K562 (cell line): Measurements from ENCODE around the gene DNAJB1. TPM values are rescaled to one million over a fixed set of nuclear protein-coding genes. Genes with fewer than 3 reads are reported as not detected.
A peak's percentile ranks its signal among the peaks of the same experiment; 100 is the strongest.
"Not testable (repeated sequence)": the region's sequence is repeated elsewhere in the genome, so short reads cannot be mapped to it uniquely, and the experiment has no call there.

Experiments
- ATAC-seq: fragments of 200-7000 bp; cut with Tn5 transposase; 3 replicates; pipeline ENCODE4 v1.9.1; 2020; ENCODE audit warnings: moderate library complexity
- BruUV-seq: library from RNA; stranded (reverse); fragments of 400-500 nt; replicated peaks from 2 replicates; lab custom pipeline; 2021; lab: Mats Ljungman, UMichigan
- CTCF ChIA-PET: fragments of 300-600 bp; formaldehyde crosslinking; extraction: SDS; loops from one replicate; lab custom pipeline; 2021; ENCODE audit warnings: low intra/inter-chr PET ratio; lab: Yijun Ruan, JAX
- POLR2A ChIA-PET: fragments of 300-600, 350-650 bp; sonication (Branson Sonifier 250); formaldehyde crosslinking; extraction: SDS; loops from one replicate; lab custom pipeline; 2021; ENCODE audit warnings: antibody characterized with exemption, inconsistent platforms; lab: Yijun Ruan, JAX
- DNase-seq, 4 experiments: peaks; one replicate each; pipeline versions ENCODE4 v3.0.0 to v3.0.0-alpha.2; 2011 to 2018; ENCODE audit warnings: low spot score in 3 of 4, mixed read lengths in 3 of 4; ENCODE audit errors: extremely low read depth in 1 of 4
- FAIRE-seq: peaks from 2 replicates; lab custom pipeline; 2011; peaks lifted over from hg19 to GRCh38; lab: Jason Lieb, UNC
- H2AFZ ChIP-seq: 2 replicates; pipeline ENCODE4 v1.6.0; 2011; ENCODE audit warnings: low read depth, low read length, control low read depth, inconsistent platforms
- H3K27ac ChIP-seq: fragments of 200-600 bp; 3 replicates; pipeline ENCODE4 v1.8.0; 2011; ENCODE audit warnings: low read depth, mild to moderate bottlenecking, control low read depth, inconsistent platforms, low read length, moderate library complexity, mixed read lengths; ENCODE audit errors: extremely low read depth
- H3K27me3 ChIP-seq, 2 experiments: fragments of 300-600 bp in 1 of 2; 2 replicates in 1 of 2; 3 replicates in 1 of 2; pipeline versions ENCODE4 v1.6.0 to v1.8.0; 2011; ENCODE audit warnings: inconsistent platforms in 2 of 2, low read length in 2 of 2, mild to moderate bottlenecking in 1 of 2, mixed read lengths in 1 of 2, moderate library complexity in 1 of 2; ENCODE audit not compliant: control insufficient read depth in 2 of 2, insufficient read depth in 2 of 2
- H3K36me3 ChIP-seq: fragments of 300-600 bp; 3 replicates; pipeline ENCODE4 v1.8.0; 2011; ENCODE audit warnings: mild to moderate bottlenecking, low read length, inconsistent platforms; ENCODE audit not compliant: control insufficient read depth, insufficient read depth
- H3K4me1 ChIP-seq, 2 experiments: fragments of 200-600 bp in 1 of 2; replicated peaks in 1 of 2; 2 replicates in 1 of 2; 3 replicates in 1 of 2; pipeline versions ENCODE4 v1.5.1 to v1.8.0; 2011; ENCODE audit warnings: inconsistent platforms in 2 of 2, low read length in 2 of 2, mild to moderate bottlenecking in 1 of 2, mixed read lengths in 1 of 2, moderate library complexity in 1 of 2; ENCODE audit not compliant: control insufficient read depth in 2 of 2, insufficient read depth in 2 of 2
- H3K4me2 ChIP-seq: 2 replicates; pipeline ENCODE4 v1.6.1; 2011; ENCODE audit warnings: low read length, control low read depth, inconsistent platforms, mixed read lengths; ENCODE audit not compliant: insufficient read depth
- H3K4me3 ChIP-seq: fragments of 200-600 bp; sonication (generic), shearing (Covaris generic); 2 replicates; pipeline ENCODE4 v1.5.1; 2016; ENCODE audit warnings: control low read depth, inconsistent platforms
- H3K79me2 ChIP-seq: fragments of 200-600 bp; 3 replicates; pipeline ENCODE4 v1.8.0; 2011; ENCODE audit warnings: low read length, inconsistent platforms; ENCODE audit not compliant: control insufficient read depth, insufficient read depth
- H3K9ac ChIP-seq, 2 experiments: 2 replicates each; pipeline versions ENCODE4 v1.6.0 to v1.6.1; 2011; ENCODE audit warnings: low read depth in 2 of 2, low read length in 2 of 2, control low read depth in 1 of 2, inconsistent platforms in 1 of 2, mild to moderate bottlenecking in 1 of 2, mixed read lengths in 1 of 2; ENCODE audit not compliant: insufficient read depth in 1 of 2
- H3K9me1 ChIP-seq: one replicate; pipeline ENCODE4 v1.6.0; 2011; ENCODE audit warnings: inconsistent platforms, mild to moderate bottlenecking, low read length, moderate library complexity; ENCODE audit not compliant: control insufficient read depth, insufficient read depth
- H3K9me3 ChIP-seq: replicated peaks from 2 replicates; pipeline ENCODE4 v1.5.1; 2011; ENCODE audit warnings: low read depth, low read length, inconsistent platforms; ENCODE audit not compliant: control insufficient read depth, insufficient read depth
- H4K20me1 ChIP-seq: replicated peaks from 2 replicates; pipeline ENCODE4 v1.6.1; 2011; ENCODE audit warnings: low read length, inconsistent platforms, mixed read lengths; ENCODE audit not compliant: control insufficient read depth, insufficient read depth
- FOXK2 ChIP-seq, 2 experiments: fragments of 450-650 bp; IDR thresholded peaks in 1 of 2; conservative IDR thresholded peaks in 1 of 2; 2 replicates each; pipeline ENCODE4 v1.6.1; 2016; ENCODE audit warnings: low read depth in 2 of 2, mild to moderate bottlenecking in 1 of 2
- MYC ChIP-seq, 2 experiments: fragments of 250-450 bp in 1 of 2; sonication (Bioruptor Pico) in 1 of 2; IDR thresholded peaks; 2 replicates each; pipeline versions ENCODE4 v1.5.1 to v1.6.1; 2012 to 2021; ENCODE audit warnings: low read depth in 2 of 2, borderline replicate concordance in 1 of 2, improper control_type of control experiment in 1 of 2, low read length in 1 of 2, mild to moderate bottlenecking in 1 of 2, moderate library complexity in 1 of 2
- ZC3H8 ChIP-seq: fragments of 450-650 bp; IDR thresholded peaks from 2 replicates; pipeline ENCODE4 v1.6.1; 2017
- WGBS: fragments of 100-300 bp; shearing (Covaris generic); methylation state at CpG from one replicate; pipeline ENCODE4 v1.1.6; 2016; ENCODE audit warnings: low coverage, mixed read lengths; ENCODE audit not compliant: insufficient coverage; ENCODE audit errors: missing lambda C conversion rate; 5-methylcytosine and 5-hydroxymethylcytosine counted together
- in situ Hi-C: fragments of 300-500 bp; cut with MboI; formaldehyde crosslinking; loops from 4 replicates; pipeline ENCODE4 v1.15.0; 2018; ENCODE audit warnings: inconsistent platforms, mixed read lengths
- intact Hi-C: fragments of 100-400 bp; cut with micrococcal nuclease; formaldehyde crosslinking; loops from 2 replicates; pipeline ENCODE4 v1.14.2; 2022
- polyA plus RNA-seq, 8 experiments: library from polyadenylated mRNA; depleted of rRNA in 4 of 8; stranded (reverse) in 5 of 8; unstranded in 3 of 8; fragments of >200 nt; fragmentation: Nextera tagmentation in 2 of 8; fragmentation: Illumina TruSeq in 1 of 8; extraction: Ambion mirVana in 2 of 8; extraction: Trizol in 1 of 8; gene quantifications; 2 replicates each; pipeline versions ENCODE4 v1.2.1 to v1.2.3, GENCODE V29; 2011 to 2014; ENCODE audit warnings: inconsistent platforms in 1 of 8, missing spikeins in 1 of 8
- total RNA-seq, 7 experiments: library from RNA; depleted of rRNA in 6 of 7; stranded (reverse); fragments of >200 nt in 6 of 7; fragmentation: Illumina TruSeq in 2 of 7; extraction: Trizol in 2 of 7; gene quantifications; 2 replicates each; pipeline versions ENCODE4 v1.2.1 to v1.2.3, GENCODE V29; 2011 to 2021; ENCODE audit warnings: low replicate concordance in 1 of 7
- TF ChIP-seq, protein P1 (sequence below), 3 experiments: IDR thresholded peaks in 2 of 3; conservative IDR thresholded peaks in 1 of 3; 2 replicates each; pipeline ENCODE4 v1.5.1; 2011 to 2012; ENCODE audit warnings: low read length in 3 of 3, mild to moderate bottlenecking in 3 of 3, control low read depth in 2 of 3, improper control_type of control experiment in 1 of 3, inconsistent platforms in 1 of 3, low read depth in 1 of 3, mixed read lengths in 1 of 3, moderate library complexity in 1 of 3; ENCODE audit not compliant: insufficient read depth in 2 of 3
- TF ChIP-seq, protein P2 (sequence below): sonication (generic); formaldehyde crosslinking; IDR thresholded peaks from 2 replicates; pipeline ENCODE4 v1.8.1; 2023; ENCODE audit warnings: mild to moderate bottlenecking, missing genetic modification reagents, moderate library complexity
- TF ChIP-seq, protein P3 (sequence below): sonication (generic); formaldehyde crosslinking; IDR thresholded peaks from 2 replicates; pipeline ENCODE4 v1.8.0; 2022; ENCODE audit warnings: missing genetic modification reagents, mild to moderate bottlenecking, moderate library complexity, borderline replicate concordance

Gene DNAJB1
- total and polyA plus RNA-seq, 9 of the 15 experiments (the other 6 are each of a cell fraction or from before 2014, with no cell fraction given) = 13.2 to 113 (median 62.1) TPM

DNA sequence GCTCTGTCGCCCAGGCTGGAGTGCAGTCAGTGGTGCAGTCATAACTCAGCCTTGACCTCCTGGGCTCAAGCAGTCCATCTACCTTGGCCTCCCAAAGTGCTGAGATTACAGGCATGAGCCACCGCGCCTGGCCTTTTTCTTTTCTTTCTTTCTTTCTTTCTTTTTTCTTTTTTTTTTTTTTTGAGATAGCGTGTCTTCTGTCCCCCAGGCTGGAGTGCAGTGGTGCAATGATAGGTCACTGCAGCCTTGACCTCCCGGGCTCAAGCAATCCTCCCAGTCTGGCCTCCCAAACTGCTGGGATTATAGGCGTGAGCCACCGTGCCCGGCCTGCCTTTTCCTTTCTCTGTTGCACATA lies 33.8 kb upstream of the DNAJB1 start:
- Histone ChIP-seq H3K9ac (peak overlapping the region in 1 of 2 experiments; percentile 21; a peak in 1 of 4 replicates), H3K4me1 (peaks cover 31 to 63% of the 10 kb centered on the region in 2 experiments), H3K79me2 (peaks cover 75% of the 10 kb centered on the region), H3K36me3 (peaks cover 23% of the 10 kb centered on the region; the same call in 2 of the 3 replicates)
- WGBS = 51% methylated on average over 4 of the region's 8 CpGs
- H4K20me1 ChIP-seq, H3K4me3 ChIP-seq, ATAC-seq, H3K4me2 ChIP-seq, POLR2A ChIA-PET, H2AFZ ChIP-seq, in situ Hi-C loops, H3K27me3 ChIP-seq, FAIRE-seq, H3K9me3 ChIP-seq, BruUV-seq, H3K9me1 ChIP-seq, DNase-seq, H3K27ac ChIP-seq: not testable (repeated sequence)
- CTCF ChIA-PET = interaction anchor here (1.6 kb wide), 1 partner anchor 46 kb away, joined by 6 read pairs; no protein-coding TSS in a partner anchor
- intact Hi-C loops = loop anchor here (5.0 to 10.0 kb wide), 2 partner anchors 35 to 117 kb away; partner anchors contain the start of genes DNAJB1 and PKN1

DNA sequence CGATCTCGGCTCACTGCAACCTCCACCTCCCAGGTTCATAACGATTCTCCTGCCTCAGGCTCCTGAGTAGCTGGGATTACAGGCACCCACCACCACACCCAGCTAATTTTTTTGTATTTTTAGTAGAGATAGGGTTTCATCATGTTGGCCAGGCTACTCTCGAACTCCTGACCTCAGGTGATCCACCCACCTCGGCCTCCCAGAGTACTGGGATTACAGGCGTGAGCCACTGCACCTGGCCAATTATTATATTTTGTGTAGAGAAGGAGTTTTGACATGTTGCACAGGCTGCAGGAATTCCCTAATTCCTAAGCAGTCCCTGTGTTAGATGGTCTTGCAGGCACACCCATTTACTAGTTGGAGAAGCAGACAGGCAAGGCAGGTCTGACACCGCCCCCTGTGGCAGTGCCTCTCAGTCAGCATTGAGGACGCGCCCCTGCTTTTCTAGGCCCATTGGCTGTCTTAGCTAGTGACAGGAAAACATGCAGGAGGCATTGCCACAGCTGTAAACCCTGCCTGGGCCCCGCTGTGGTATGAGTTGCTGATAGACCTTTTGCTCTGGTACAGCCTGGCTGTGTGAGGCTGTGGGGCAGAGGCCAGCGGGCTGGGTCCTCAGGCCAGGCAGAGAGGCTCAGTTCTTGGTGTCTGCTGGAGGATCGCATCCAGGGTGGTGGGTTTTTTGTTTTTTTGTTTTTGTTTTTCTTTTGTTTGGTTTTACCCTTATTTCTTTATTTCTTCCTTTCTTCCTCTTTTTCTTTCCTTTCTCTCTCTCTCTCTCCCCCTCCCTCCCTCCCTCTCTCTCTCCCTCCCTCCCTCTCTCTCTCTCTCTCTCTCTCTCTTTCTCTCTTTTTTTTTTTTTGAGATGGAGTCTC lies 33.2 kb upstream of the DNAJB1 start:
- CTCF ChIA-PET = interaction anchor here (1.6 kb wide), 1 partner anchor 46 kb away, joined by 6 read pairs; no protein-coding TSS in a partner anchor
- POLR2A ChIA-PET = interaction anchor here (0.6 to 1.9 kb wide), 4 partner anchors 9 to 39 kb away, joined by 3 to 7 read pairs (median 5); partner anchors contain the start of gene DNAJB1
- peak; percentile 92 for FAIRE-seq
- TF ChIP-seq, protein P1, sequence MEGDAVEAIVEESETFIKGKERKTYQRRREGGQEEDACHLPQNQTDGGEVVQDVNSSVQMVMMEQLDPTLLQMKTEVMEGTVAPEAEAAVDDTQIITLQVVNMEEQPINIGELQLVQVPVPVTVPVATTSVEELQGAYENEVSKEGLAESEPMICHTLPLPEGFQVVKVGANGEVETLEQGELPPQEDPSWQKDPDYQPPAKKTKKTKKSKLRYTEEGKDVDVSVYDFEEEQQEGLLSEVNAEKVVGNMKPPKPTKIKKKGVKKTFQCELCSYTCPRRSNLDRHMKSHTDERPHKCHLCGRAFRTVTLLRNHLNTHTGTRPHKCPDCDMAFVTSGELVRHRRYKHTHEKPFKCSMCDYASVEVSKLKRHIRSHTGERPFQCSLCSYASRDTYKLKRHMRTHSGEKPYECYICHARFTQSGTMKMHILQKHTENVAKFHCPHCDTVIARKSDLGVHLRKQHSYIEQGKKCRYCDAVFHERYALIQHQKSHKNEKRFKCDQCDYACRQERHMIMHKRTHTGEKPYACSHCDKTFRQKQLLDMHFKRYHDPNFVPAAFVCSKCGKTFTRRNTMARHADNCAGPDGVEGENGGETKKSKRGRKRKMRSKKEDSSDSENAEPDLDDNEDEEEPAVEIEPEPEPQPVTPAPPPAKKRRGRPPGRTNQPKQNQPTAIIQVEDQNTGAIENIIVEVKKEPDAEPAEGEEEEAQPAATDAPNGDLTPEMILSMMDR (IDR thresholded peaks at IDR 0.05 in 2 of 3, conservative IDR thresholded peaks at IDR 0.05 in 1 of 3; ENCODE audit: insufficient read depth in 2 of 3, low read depth in 1 of 3, low read length in 3 of 3) = peak; percentile 80 to 81 (median 81)
- 0 out of 2 replicates have a peak, but pooled peaks have one; percentile 63 for TF ChIP-seq ZC3H8
- TF ChIP-seq, protein P2, sequence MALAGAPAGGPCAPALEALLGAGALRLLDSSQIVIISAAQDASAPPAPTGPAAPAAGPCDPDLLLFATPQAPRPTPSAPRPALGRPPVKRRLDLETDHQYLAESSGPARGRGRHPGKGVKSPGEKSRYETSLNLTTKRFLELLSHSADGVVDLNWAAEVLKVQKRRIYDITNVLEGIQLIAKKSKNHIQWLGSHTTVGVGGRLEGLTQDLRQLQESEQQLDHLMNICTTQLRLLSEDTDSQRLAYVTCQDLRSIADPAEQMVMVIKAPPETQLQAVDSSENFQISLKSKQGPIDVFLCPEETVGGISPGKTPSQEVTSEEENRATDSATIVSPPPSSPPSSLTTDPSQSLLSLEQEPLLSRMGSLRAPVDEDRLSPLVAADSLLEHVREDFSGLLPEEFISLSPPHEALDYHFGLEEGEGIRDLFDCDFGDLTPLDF = peak; percentile 57; the same call in 1 of the 2 replicates
- TF ChIP-seq, protein P3, sequence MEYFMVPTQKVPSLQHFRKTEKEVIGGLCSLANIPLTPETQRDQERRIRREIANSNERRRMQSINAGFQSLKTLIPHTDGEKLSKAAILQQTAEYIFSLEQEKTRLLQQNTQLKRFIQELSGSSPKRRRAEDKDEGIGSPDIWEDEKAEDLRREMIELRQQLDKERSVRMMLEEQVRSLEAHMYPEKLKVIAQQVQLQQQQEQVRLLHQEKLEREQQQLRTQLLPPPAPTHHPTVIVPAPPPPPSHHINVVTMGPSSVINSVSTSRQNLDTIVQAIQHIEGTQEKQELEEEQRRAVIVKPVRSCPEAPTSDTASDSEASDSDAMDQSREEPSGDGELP (CRISPR knock-in tag) = peak; percentile 71; the same call in 1 of the 2 replicates
- TF ChIP-seq MYC (IDR thresholded peaks at IDR 0.05; ENCODE audit: low read depth, low read length) = 0 out of 2 replicates have a peak, but pooled peaks have one; percentile 31
- not testable (repeated sequence) for TF ChIP-seq MYC (CRISPR knock-in tag; IDR thresholded peaks at IDR 0.05; ENCODE audit: borderline replicate concordance, low read depth)
- TF ChIP-seq FOXK2 (conservative IDR thresholded peaks at IDR 0.05 in 1 of 2, IDR thresholded peaks at IDR 0.05 in 1 of 2; ENCODE audit: low read depth in 2 of 2) = peak; percentile 49 to 54; a peak in 2 of 4 replicates

More for the DNA sequence above, 33.2 kb upstream of the DNAJB1 start:
- peak; percentile 92 for ATAC-seq
- intact Hi-C loops = loop anchor here (1.0 to 10.0 kb wide), 4 partner anchors 15 to 117 kb away; partner anchors contain the start of genes DNAJB1 and PKN1
- Histone ChIP-seq H3K4me1 (peaks cover 29 to 57% of the 10 kb centered on the region in 2 experiments), H3K36me3 (peaks cover 23% of the 10 kb centered on the region; the same call in 2 of the 3 replicates), H3K27ac (peak overlapping the region; percentile 69; the same call in 2 of the 3 replicates), H3K9ac (peak overlapping the region in 1 of 2 experiments; percentile 88; a peak in 2 of 4 replicates), H3K4me2 (peak overlapping the region; percentile 59), H3K79me2 (peaks cover 69% of the 10 kb centered on the region)
- BruUV-seq, H3K9me3 ChIP-seq, H2AFZ ChIP-seq, H4K20me1 ChIP-seq, in situ Hi-C loops, H3K27me3 ChIP-seq, H3K4me3 ChIP-seq, H3K9me1 ChIP-seq: not testable (repeated sequence)
- DNase-seq = peak; percentile 57 to 85 (median 66)
- 19% methylated on average over 12 of the region's 12 CpGs for WGBS
